Subcutaneous abdominal adipose tissue (tissue), 5 donors: ENCODE results near the gene EFNA3.

Experiments
- H3K27ac ChIP-seq: one replicate; pipeline ENCODE4 v1.7.0; 2013; ENCODE audit warnings: low read depth, mild to moderate bottlenecking, inconsistent platforms, low read length, moderate library complexity
- H3K27me3 ChIP-seq, 5 donors: one replicate each; pipeline ENCODE4 v1.7.0; 2013; ENCODE audit warnings: low read length in 5 of 5, inconsistent platforms in 1 of 5; ENCODE audit not compliant: control insufficient read depth in 5 of 5, insufficient read depth in 4 of 5
- H3K36me3 ChIP-seq, 5 donors: one replicate each; pipeline ENCODE4 v1.7.0; 2013; ENCODE audit warnings: low read length in 5 of 5; ENCODE audit not compliant: control insufficient read depth in 5 of 5, insufficient read depth in 5 of 5
- H3K4me1 ChIP-seq, 5 donors: one replicate each; pipeline ENCODE4 v1.7.0; 2013; ENCODE audit warnings: low read length in 5 of 5, mild to moderate bottlenecking in 3 of 5, moderate library complexity in 1 of 5; ENCODE audit not compliant: control insufficient read depth in 5 of 5, insufficient read depth in 5 of 5
- H3K4me3 ChIP-seq, 5 donors: one replicate each; pipeline ENCODE4 v1.7.0; 2013; ENCODE audit warnings: low read length in 5 of 5, low read depth in 1 of 5
- H3K9ac ChIP-seq, 5 donors: one replicate each; pipeline ENCODE4 v1.7.0; 2013; ENCODE audit warnings: low read length in 5 of 5, mild to moderate bottlenecking in 4 of 5, moderate library complexity in 3 of 5
- H3K9me3 ChIP-seq, 5 donors: one replicate each; pipeline ENCODE4 v1.7.0; 2013; ENCODE audit warnings: low read length in 5 of 5; ENCODE audit not compliant: control insufficient read depth in 5 of 5
- donor health status: healthy.
- donor health status: healthy.
- donor health status: healthy.
- donor health status: healthy.
- donor health status: healthy.

The EFNA3 gene

DNA sequence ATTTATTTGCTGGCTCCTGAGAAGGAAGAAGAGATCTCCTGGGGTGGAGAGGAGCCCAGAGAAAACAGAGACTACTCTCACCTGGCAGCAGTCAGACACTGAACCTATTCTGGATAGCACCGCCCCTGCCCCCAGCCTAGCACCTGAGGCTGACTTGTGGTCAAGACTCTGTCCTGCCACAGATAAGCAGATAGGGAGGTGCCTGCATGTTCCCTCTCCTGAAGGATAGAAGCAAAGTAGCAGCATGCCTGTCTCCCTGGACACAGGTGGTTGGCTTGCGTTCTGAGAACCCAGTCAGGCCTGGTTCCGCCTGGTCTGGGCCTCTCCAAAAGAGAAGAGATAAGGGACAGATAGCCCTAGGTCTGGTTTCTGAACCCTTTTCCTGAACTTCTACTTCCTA, 1.3 kb upstream of the EFNA3 start:
- Histone ChIP-seq H3K27me3 (peaks cover 26 to 32% (median 30%) of the 10 kb centered on the region in 5 donors), H3K9me3 (no peaks in the 10 kb centered on the region), H3K27ac (no peak overlapping the region), H3K4me3 (no peak overlapping the region), H3K9ac (no peak overlapping the region), H3K4me1 (peaks cover 0 to 42% (median 36%) of the 10 kb centered on the region in 5 donors), H3K36me3 (no peaks in the 10 kb centered on the region)

DNA sequence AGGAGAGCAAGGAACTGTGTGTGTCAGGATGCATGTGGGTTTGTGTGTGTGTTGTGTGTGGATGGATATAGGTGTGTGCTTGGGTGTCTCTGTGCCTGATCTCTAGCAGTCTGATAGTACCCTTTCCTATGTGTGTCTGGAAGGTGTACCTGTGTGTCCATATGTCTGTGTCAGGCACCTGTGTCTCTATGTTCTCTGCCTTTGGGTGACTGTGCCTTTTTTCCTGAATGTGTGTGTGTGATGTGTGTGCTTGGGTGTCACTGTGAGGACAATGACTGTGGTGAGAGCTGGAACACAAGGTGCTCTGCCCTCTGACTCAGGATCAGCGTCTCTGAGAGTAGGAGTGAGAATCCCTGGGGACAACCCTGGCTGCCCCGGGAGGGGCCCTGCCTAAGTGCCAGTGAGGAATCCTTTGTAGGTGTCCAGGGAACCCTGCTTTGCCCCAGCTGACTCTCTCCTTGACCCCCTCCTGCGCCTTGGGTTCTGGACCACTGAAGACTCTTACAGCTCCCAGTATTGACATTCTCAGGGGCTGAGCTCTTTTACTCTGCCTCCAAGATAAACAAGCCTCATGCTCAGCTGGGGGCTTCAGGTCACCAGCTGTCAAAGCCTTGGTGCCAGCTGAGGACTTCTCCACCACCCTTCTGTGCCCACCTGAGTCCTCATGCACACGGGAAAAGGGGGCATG, 735 bp upstream of the EFNA3 start:
- no peak overlapping the region for H3K27ac ChIP-seq
- no peaks in the 10 kb centered on the region for H3K36me3 ChIP-seq
- H3K4me1 ChIP-seq: peaks cover 0 to 48% (median 42%) of the 10 kb centered on the region in 5 donors
- H3K27me3 ChIP-seq: peaks cover 32 to 38% (median 35%) of the 10 kb centered on the region in 5 donors
- H3K9ac ChIP-seq: peak overlapping the region in 2 of 5 donors; percentile 31 to 37
- H3K4me3 ChIP-seq: peak overlapping the region in 3 of 5 donors; percentile 29 to 56 (median 40)
- H3K9me3 ChIP-seq: no peaks in the 10 kb centered on the region

DNA sequence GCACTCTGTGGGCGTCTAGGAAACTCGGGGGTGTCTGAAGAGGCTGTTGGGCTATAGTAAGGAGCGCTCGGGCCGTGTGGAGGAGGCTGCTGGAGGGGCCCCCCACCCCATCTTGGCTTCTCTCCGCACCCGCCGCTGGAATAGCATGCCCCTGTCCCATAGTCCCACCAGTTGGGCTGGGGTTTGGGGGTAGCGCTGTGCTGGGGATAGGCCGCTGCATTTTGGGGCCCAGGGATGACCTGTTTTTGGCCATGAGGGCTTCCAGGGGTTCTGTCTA, 511 bp downstream of the EFNA3 start:
- Histone ChIP-seq H3K4me1 (peaks cover 0 to 53% (median 46%) of the 10 kb centered on the region in 5 donors), H3K27ac (no peak overlapping the region)

DNA sequence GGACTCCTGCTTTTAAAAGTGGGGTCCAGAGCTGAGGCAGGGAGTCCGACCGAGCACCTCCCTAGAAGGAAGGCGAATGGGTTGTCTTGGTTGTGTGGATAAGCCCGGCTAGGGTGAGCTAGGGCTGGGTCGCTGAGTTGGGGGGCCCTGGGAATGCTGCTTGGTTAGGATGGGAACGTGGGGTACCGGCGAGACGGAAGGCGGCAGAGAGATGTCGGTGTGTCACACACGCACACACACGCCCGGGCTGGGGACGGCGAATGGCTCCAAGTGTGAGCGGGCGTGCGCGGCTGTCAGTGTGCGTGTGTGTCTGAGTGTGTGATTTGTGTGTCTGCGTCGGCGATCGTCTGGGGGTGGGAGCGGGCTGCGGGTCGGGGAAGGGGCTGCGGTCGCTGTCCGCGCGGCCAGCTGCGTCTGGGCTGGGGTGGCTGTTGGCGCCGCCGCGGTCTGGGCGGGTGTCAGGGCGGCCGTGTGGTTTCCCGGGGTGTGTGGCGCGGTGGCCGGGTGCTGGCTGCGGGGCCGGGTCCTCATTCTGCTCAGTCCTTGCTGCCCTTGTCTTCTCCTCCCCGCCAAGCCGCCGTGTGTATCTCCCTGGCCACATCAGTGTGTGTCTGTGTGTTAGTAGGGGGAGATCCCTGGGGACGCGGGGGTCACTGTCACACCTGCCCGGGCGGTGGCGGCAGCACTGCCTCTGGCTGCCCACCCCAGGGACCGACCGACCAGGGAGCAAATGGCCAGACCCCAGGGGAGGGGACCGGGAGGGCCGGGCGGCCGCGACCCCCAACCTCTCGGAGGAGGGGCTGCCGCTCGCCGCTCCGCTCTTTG, 1.1 kb downstream of the EFNA3 start:
- Histone ChIP-seq H3K9me3 (no peaks in the 10 kb centered on the region), H3K4me3 (peak overlapping the region in 4 of 5 donors; percentile 25 to 56 (median 38)), H3K36me3 (no peaks in the 10 kb centered on the region), H3K9ac (peak overlapping the region in 3 of 5 donors; percentile 15 to 30 (median 17)), H3K4me1 (peaks cover 3 to 58% (median 51%) of the 10 kb centered on the region in 5 donors), H3K27me3 (peaks cover 42 to 54% (median 50%) of the 10 kb centered on the region in 5 donors), H3K27ac (no peak overlapping the region)

More for the DNA sequence above, 511 bp downstream of the EFNA3 start:
- H3K27me3 ChIP-seq: peaks cover 42 to 50% (median 48%) of the 10 kb centered on the region in 5 donors
- H3K9ac ChIP-seq: peak overlapping the region in 2 of 5 donors; percentile 17 to 30
- no peaks in the 10 kb centered on the region for H3K9me3 ChIP-seq
- no peaks in the 10 kb centered on the region for H3K36me3 ChIP-seq
- H3K4me3 ChIP-seq: peak overlapping the region in 4 of 5 donors; percentile 25 to 56 (median 38)

DNA sequence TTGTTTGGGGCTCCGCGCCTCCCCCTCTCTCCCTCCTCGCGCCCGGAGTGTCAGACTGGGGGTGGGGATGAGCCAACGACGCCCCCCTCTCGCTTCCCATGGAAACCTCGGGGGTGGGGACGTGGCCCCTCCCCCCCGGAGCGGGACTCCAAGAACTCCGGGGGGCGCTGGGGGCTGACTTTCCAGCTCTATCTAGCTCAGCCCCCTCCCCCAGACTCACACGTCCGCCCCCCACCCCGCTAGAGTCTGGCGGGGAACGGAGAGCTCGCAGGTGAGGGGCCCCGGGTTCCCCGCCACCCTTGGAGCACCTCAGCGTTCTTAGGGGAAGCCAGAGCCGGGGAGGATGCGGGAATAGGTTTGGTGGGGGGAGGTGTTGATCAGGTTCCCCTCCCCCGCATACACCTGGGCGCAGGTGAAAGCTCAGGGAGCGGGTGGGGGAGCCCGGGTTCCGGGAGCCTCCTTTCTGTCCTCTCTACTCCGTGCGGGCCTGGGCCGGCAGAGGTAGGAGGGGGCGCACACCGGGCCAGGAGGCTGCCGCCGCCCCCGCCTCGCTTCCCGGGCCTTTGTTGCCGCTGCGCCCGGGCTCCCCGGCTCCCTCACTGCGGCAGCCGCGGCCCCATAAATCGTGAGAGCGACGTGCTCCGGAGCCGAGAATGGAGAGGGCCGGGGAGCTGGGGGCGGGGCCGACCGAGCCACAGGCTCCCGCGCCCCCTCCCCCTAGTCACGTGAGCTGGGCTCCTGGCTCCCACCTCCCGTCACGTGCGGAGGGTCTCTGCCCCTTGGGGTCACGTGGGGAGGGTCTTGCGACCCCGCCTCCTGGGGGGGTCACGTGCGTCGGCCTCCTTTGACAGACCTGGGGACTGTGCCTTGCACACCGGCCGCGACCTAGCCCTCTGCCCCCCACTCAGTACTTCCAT, 1.9 kb downstream of the EFNA3 start:
- peak overlapping the region in 2 of 5 donors; percentile 30 to 38 for H3K4me3 ChIP-seq
- no peaks in the 10 kb centered on the region for H3K36me3 ChIP-seq
- peaks cover 3 to 64% (median 54%) of the 10 kb centered on the region in 5 donors for H3K4me1 ChIP-seq
- H3K27me3 ChIP-seq: peaks cover 42 to 54% (median 50%) of the 10 kb centered on the region in 5 donors
- no peak overlapping the region for H3K27ac ChIP-seq
- H3K9me3 ChIP-seq: no peaks in the 10 kb centered on the region
- H3K9ac ChIP-seq: no peak overlapping the region

DNA sequence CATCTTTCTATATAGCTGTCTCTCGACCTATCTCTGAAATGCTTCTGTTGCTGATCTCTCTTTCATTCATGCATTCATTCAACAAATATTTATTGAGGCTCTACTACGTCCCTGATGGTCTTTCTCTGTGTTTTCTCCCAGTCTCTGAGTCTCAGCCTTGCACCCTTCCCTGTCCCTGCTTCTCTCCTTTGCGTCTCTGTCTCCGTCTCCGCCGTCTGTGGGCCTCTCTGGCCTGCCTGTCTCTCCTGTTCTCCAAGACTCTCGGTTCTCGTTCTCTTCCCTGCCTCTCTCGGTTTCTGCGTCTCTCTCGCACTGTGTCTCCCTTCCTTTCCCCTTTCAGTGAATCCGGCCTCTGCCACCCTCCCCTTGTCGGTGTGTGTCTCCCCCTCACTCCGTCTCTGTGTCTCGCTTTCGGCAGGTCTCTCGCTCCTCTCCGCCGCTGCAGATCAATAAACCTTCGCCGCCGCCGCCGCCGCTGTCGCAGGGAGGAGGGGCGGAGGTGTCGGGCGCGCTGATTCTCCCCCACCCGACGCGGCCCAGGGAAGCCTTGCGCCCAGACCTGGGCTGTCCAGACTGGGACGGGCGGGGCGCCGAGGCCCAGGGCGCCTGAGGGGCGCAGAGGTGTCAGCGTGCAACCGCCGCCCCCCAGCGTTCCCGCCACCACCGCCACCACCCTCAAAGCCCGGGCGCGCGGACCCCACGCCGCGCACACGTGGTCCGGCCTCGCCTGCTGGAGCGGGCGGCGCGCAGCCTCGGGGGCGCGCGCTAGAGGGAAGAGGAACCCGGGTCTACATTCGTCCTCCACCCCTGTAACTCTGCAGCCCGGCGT, 3.0 kb downstream of the EFNA3 start:
- H3K4me1 ChIP-seq: peaks cover 3 to 74% (median 62%) of the 10 kb centered on the region in 5 donors

DNA sequence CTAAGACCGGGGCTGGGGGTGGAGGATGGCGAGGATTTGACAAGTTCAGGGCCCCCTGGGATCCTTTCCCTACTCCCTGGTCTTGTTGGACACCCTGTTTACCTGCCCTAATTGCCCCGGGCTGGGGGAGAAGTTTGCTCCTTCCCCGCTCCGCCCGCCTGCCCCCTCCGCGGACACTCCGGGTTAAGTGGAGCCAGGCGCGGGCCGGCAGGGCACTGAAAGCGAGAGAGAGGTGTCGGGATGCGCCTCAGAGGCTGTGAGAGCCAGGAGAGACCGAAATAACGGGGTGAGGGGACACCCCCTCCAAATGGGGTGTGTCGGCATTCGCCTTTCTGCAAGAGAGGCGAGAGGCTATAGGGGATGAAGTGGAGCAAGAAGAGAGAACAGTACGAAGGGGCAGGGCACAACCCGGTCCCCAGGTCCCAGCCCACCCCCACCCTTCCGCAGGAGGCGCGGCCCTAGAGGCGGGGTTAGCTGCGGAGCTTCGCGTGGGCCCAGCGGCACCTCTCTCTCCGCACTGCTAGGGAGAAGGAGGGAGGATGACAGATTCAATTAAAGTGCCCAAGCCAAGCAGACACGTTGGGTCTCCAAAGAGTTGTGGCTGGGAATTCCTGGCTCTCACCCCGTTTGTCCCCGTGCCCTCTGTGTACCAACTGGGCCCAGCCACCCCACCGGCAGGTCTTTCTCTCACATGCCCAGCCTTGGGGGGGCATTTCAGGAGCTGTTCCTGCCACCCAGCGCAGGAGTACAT, 3.8 kb downstream of the EFNA3 start:
- no peaks in the 10 kb centered on the region for H3K9me3 ChIP-seq
- H3K4me3 ChIP-seq: peak overlapping the region in 2 of 5 donors; percentile 21 to 51
- H3K27ac ChIP-seq: no peak overlapping the region
- H3K9ac ChIP-seq: no peak overlapping the region
- peaks cover 3 to 76% (median 62%) of the 10 kb centered on the region in 5 donors for H3K4me1 ChIP-seq
- no peaks in the 10 kb centered on the region for H3K36me3 ChIP-seq
- H3K27me3 ChIP-seq: peaks cover 42 to 54% (median 50%) of the 10 kb centered on the region in 5 donors

More for the DNA sequence above, 3.0 kb downstream of the EFNA3 start:
- Histone ChIP-seq H3K9me3 (no peaks in the 10 kb centered on the region), H3K27ac (no peak overlapping the region), H3K36me3 (no peaks in the 10 kb centered on the region), H3K4me3 (peak overlapping the region in 2 of 5 donors; percentile 21 to 51), H3K9ac (no peak overlapping the region), H3K27me3 (peaks cover 42 to 54% (median 50%) of the 10 kb centered on the region in 5 donors)

DNA sequence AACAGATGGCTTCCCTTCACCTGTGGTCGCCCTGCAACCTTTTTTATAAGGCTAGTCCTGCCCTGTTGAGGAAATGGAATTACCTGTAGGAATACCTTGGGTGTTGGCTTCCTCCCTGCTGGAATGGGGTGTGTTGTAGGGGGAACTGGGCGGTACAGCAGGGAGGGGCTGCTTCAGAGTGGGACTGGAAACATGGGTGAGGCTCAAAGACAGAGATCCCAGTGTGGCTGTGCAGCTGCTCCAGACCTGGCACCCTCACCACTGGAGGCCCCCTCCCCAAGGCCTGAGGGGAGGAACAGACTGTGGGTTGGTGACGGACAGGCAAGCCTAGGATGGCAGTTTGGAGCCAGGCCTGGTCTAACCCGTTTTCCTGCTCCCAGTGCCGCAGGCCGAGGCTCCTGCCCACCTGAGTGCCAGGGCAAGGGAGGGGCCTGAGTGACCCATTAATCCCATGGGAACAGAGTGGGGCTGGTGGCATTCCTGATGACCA, 4.5 kb downstream of the EFNA3 start:
- Histone ChIP-seq H3K27me3 (peaks cover 42 to 54% (median 50%) of the 10 kb centered on the region in 5 donors), H3K4me3 (no peak overlapping the region), H3K9me3 (no peaks in the 10 kb centered on the region), H3K9ac (no peak overlapping the region), H3K4me1 (peaks cover 3 to 76% (median 62%) of the 10 kb centered on the region in 5 donors), H3K36me3 (no peaks in the 10 kb centered on the region), H3K27ac (no peak overlapping the region)
